Ovary (tissue), 9 donors: ENCODE measurements around the gene ACVR1. TPM values are rescaled to one million over a fixed set of nuclear protein-coding genes. Genes with fewer than 3 reads are reported as not detected.

Experiments
- DNase-seq, 5 donors: peaks; one replicate each; pipeline ENCODE4 v3.0.0-alpha.2; 2019 to 2020
- H3K27ac ChIP-seq, 2 donors: fragments of 200-600 bp; one replicate each; pipeline versions ENCODE4 v1.5.1 to v1.8.0; 2019 to 2022
- H3K27me3 ChIP-seq: fragments of 200-600 bp; one replicate; pipeline ENCODE4 v1.8.0; 2022
- H3K36me3 ChIP-seq: fragments of 200-600 bp; sonication (generic); one replicate; pipeline ENCODE4 v1.5.1; 2019
- H3K4me1 ChIP-seq: one replicate; pipeline ENCODE4 v1.8.1; 2013; ENCODE audit warnings: mild to moderate bottlenecking, moderate library complexity; ENCODE audit not compliant: insufficient read depth
- H3K4me3 ChIP-seq: fragments of 200-600 bp; sonication (generic); one replicate; pipeline ENCODE4 v1.5.1; 2017
- H3K9me3 ChIP-seq, 2 donors: fragments of 200-600 bp in 1 of 2; sonication (generic) in 1 of 2; one replicate each; pipeline versions ENCODE4 v1.5.1 to v1.8.1; 2013 to 2019; ENCODE audit warnings: mild to moderate bottlenecking in 1 of 2, moderate library complexity in 1 of 2
- CTCF ChIP-seq, 3 donors: fragments of 450-650 bp in 2 of 3; fragments of 200-600 bp in 1 of 3; IDR thresholded peaks; one replicate each; pipeline versions ENCODE4 v1.5.1 to v1.8.0; 2016 to 2022; ENCODE audit warnings: antibody characterized with exemption in 3 of 3, mild to moderate bottlenecking in 1 of 3
- EP300 ChIP-seq: sonication (generic); formaldehyde crosslinking; IDR thresholded peaks from one replicate; pipeline ENCODE4 v1.6.1; 2017; ENCODE audit warnings: antibody characterized with exemption
- POLR2A ChIP-seq: fragments of 450-650 bp; IDR thresholded peaks from one replicate; pipeline ENCODE4 v1.6.1; 2017; ENCODE audit warnings: antibody characterized with exemption, mild to moderate bottlenecking, moderate library complexity
- whole genome bisulfite sequencing, 3 donors: extraction: QIAGEN DNeasy Blood & Tissue Kit in 1 of 3; methylation state at CpG; one replicate each; pipeline versions ENCODE4 v1.1.5 to v1.1.7; 2013 to 2017; 5-methylcytosine and 5-hydroxymethylcytosine counted together
- intact Hi-C, 4 donors: fragments of 100-400 bp; cut with DNase I; formaldehyde crosslinking; loops; one replicate each; pipeline versions ENCODE4 v1.11.0 to v1.15.1; 2022 to 2023
- polyA plus RNA-seq, 2 donors: library from polyadenylated mRNA; stranded (reverse); fragments of 200-250 nt in 1 of 2; fragments of 350-450 nt in 1 of 2; fragmentation: Illumina TruSeq in 1 of 2; extraction: RNeasy Lipid Tissue Mini Kit (QIAGEN cat#74804) in 1 of 2; gene quantifications; one replicate each; pipeline ENCODE4 v1.2.3, GENCODE V29; 2013 to 2014
- total RNA-seq, 7 donors: library from RNA; depleted of rRNA in 2 of 7; stranded (reverse); fragments of >200 nt in 2 of 7; fragmentation: NEBNext Ultra II Directional in 3 of 7; extraction: Animal tissue kit (Norgen Biotek cat#: 25700) in 3 of 7; gene quantifications; one replicate each; pipeline versions ENCODE4 v1.1.0 to v1.2.4, GENCODE V29; 2016 to 2023
- donor health status: DM: no; HTN: no; CAD: no; lungs with moderate emphysema.
- donor health status: DM: no; HTN: no; CAD: no.
- donor health status: Bipolar disorder and iron deficiency.
- donor health status: DM: yes; HTN: yes; CAD: no.
- donor health status: DM: no; HTN: no; CAD: no.
- donor health status: DM: yes; HTN: yes; CAD: no.

The ACVR1 gene
- total and polyA plus RNA-seq, 9 donors = 23.4 to 51.2 (median 30.4) TPM

GRCh38 chr2:157880927-157881326 lies 4.8 kb upstream of the ACVR1 start:
- Histone ChIP-seq H3K4me1 (peaks cover 3% of the 10 kb centered on the region), H3K27me3 (no peaks in the 10 kb centered on the region), H3K36me3 (no peaks in the 10 kb centered on the region), H3K9me3 (no peaks in the 10 kb centered on the region), H3K4me3 (no peak overlapping the region), H3K27ac (no peak overlapping the region)
- no peak for TF ChIP-seq EP300
- no peak for TF ChIP-seq POLR2A
- TF ChIP-seq CTCF (IDR thresholded peaks at IDR 0.05) = no peak
- intact Hi-C loops = no loop called here
- DNase-seq = no peak
- 91 to 92% (median 92%) methylated on average over 3 of the region's 3 CpGs for WGBS, 3 donors

DNA sequence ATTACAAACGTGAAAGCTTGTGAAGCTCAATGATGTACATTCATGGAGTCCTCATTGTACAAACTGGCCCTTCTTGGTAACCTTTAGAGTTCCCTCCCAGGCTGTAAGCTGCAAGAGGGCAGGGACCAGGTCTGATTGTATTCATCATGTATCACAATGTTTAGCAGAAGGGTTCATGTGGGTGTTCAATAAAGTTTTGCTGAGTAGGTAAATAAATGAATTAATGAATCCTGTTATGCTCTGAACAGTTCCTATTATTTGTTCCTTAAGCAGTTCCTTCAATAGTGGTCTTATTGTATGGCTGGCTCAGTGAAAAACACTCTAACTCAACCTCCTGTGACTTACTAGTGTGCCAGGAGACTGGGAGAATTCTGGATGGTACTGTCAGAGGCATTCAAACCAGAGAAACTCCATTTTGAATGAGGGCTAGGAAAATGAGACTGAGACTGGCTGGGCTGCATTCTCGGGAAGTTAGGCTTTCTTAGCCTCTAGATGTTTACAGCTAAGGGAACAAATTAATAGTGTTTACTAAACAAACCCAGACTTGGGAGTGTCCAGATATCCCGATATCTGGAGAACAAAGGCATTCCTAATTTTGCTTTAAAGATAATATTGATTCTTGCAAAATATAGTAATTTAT lies 1.8 kb upstream of the ACVR1 start:
- TF ChIP-seq POLR2A (no peak), EP300 (no peak), CTCF (IDR thresholded peaks at IDR 0.05) (no peak)
- Histone ChIP-seq H3K36me3 (no peaks in the 10 kb centered on the region), H3K9me3 (no peaks in the 10 kb centered on the region), H3K27me3 (no peaks in the 10 kb centered on the region), H3K4me1 (peaks cover 14% of the 10 kb centered on the region), H3K27ac (no peak overlapping the region), H3K4me3 (no peak overlapping the region)
- intact Hi-C loops = loop anchor here in 1 of 4 donors (2.0 kb wide), 1 partner anchor 99 kb away; no protein-coding TSS in a partner anchor
- DNase-seq = no peak
- WGBS, 3 donors = 86 to 95% (median 91%) methylated on average over 3 of the region's 3 CpGs

- Histone ChIP-seq H3K9me3 (no peaks in the 10 kb centered on the region), H3K27me3 (no peaks in the 10 kb centered on the region), H3K4me1 (peaks cover 14% of the 10 kb centered on the region), H3K27ac (peak overlapping the region; percentile 59 to 97), H3K4me3 (peak overlapping the region; percentile 88), H3K36me3 (no peaks in the 10 kb centered on the region)
- DNase-seq = no peak
- TF ChIP-seq CTCF (IDR thresholded peaks at IDR 0.05) (no peak), POLR2A (no peak), EP300 (no peak)
- 8 to 32% (median 8%) methylated on average over 4 to 12 of the region's 12 CpGs for WGBS, 3 donors
- intact Hi-C loops = no loop called here
Measured at GRCh38 chr2:157876786-157877138, 632 bp upstream of the ACVR1 start.

- TF ChIP-seq EP300 (no peak), CTCF (IDR thresholded peaks at IDR 0.05) (no peak), POLR2A (no peak)
- no peaks in the 10 kb centered on the region for H3K27me3 ChIP-seq
- H3K4me1 ChIP-seq = peaks cover 14% of the 10 kb centered on the region
- 0 to 1% (median 1%) methylated on average over 9 to 53 of the region's 53 CpGs for WGBS, 3 donors
- no peaks in the 10 kb centered on the region for H3K36me3 ChIP-seq
- intact Hi-C loops = no loop called here
- no peaks in the 10 kb centered on the region for H3K9me3 ChIP-seq
- H3K4me3 ChIP-seq = peak overlapping the region; percentile 88
- H3K27ac ChIP-seq = peak overlapping the region; percentile 79 to 97
- peak in 4 of 5 donors; percentile 50 to 74 (median 60) for DNase-seq
Measured at GRCh38 chr2:157875641-157876065, 477 bp downstream of the ACVR1 start.
